Endothelial cell (in vitro differentiated cells): Measurements from ENCODE around the gene EIF4E2. TPM values are rescaled to one million over a fixed set of nuclear protein-coding genes. Genes with fewer than 3 reads are reported as not detected.

Experiments used
- total RNA-seq: library from RNA; stranded (reverse); fragmentation: NEBNext Ultra II Directional; extraction: Animal tissue kit (Norgen Biotek cat#: 25700); gene quantifications from one replicate; pipeline ENCODE4 v1.2.1, GENCODE V29; 2021; ENCODE audit not compliant: unreplicated experiment

Gene EIF4E2
- total RNA-seq, 1 donor from 2014 or later = 94.8 TPM

Other genes with a start within 250 kb of the EIF4E2 start
- gene ALPP, start 171.9 kb upstream of the EIF4E2 start, total RNA-seq = not detected
- gene ALPG, start 143.8 kb upstream of the EIF4E2 start, total RNA-seq = not detected
- gene ALPI, start 94.5 kb upstream of the EIF4E2 start, total RNA-seq = not detected
- gene ECEL1, start 62.9 kb upstream of the EIF4E2 start, total RNA-seq = not detected
- gene PRSS56, start 30.3 kb upstream of the EIF4E2 start, total RNA-seq = not detected
- gene CHRND, start 24.5 kb upstream of the EIF4E2 start, total RNA-seq = not detected
- gene CHRNG, start 11.0 kb upstream of the EIF4E2 start, total RNA-seq = not detected
- 3.7 TPM for gene TIGD1, start 132 bp upstream of the EIF4E2 start, total RNA-seq
- 1.6 TPM for gene EFHD1, start 82.9 kb downstream of the EIF4E2 start, total RNA-seq
- gene GIGYF2, start 146.6 kb downstream of the EIF4E2 start, total RNA-seq = 61.1 TPM
- not detected for gene KCNJ13, start 225.9 kb downstream of the EIF4E2 start, total RNA-seq